K562 (cell line): ENCODE measurements around the gene GNPAT. TPM values are rescaled to one million over a fixed set of nuclear protein-coding genes. Genes with fewer than 3 reads are reported as not detected.
A peak's percentile ranks its signal among the peaks of the same experiment; 100 is the strongest.

Source experiments
- ARID3A ChIP-seq: IDR thresholded peaks from 2 replicates; pipeline ENCODE4 v1.6.1; 2012; ENCODE audit warnings: low read depth, low read length, improper control_type of control experiment, borderline replicate concordance
- ASH1L ChIP-seq: fragments of 450-650 bp; IDR thresholded peaks from 2 replicates; pipeline ENCODE4 v1.6.1; 2018; ENCODE audit warnings: borderline replicate concordance, mild to moderate bottlenecking, low read depth; ENCODE audit not compliant: partially characterized antibody
- BRD4 ChIP-seq: fragments of 200-600 bp; sonication (generic); IDR thresholded peaks from 2 replicates; pipeline ENCODE4 v1.6.1; 2017; ENCODE audit warnings: inconsistent platforms
- CCNT2 ChIP-seq: IDR thresholded peaks from 2 replicates; pipeline ENCODE4 v1.6.1; 2011; ENCODE audit warnings: borderline replicate concordance, low read depth, mild to moderate bottlenecking, moderate library complexity, mixed read lengths, low read length; ENCODE audit not compliant: insufficient read length; ENCODE audit errors: extremely low read depth
- DACH1 ChIP-seq: fragments of 450-650 bp; IDR thresholded peaks from 2 replicates; pipeline ENCODE4 v1.6.1; 2018; ENCODE audit not compliant: partially characterized antibody
- DDX20 ChIP-seq: fragments of 450-650 bp; IDR thresholded peaks from 2 replicates; pipeline ENCODE4 v1.6.1; 2016; ENCODE audit warnings: missing genetic modification characterization, low read depth, mild to moderate bottlenecking, missing compliant biosample characterization, moderate library complexity
- ELK3 ChIP-seq: fragments of 450-650 bp; formaldehyde crosslinking; IDR thresholded peaks from 2 replicates; pipeline ENCODE4 v1.4.0; 2020; ENCODE audit warnings: mild to moderate bottlenecking
- FUS ChIP-seq: fragments of 200-400 bp; formaldehyde crosslinking; optimal IDR thresholded peaks from 2 replicates; pipeline ENCODE3; 2017; ENCODE audit warnings: low read depth, low read length
- GATAD2B ChIP-seq: fragments of 450-650 bp; IDR thresholded peaks from 2 replicates; pipeline ENCODE4 v1.6.1; 2017; ENCODE audit warnings: mild to moderate bottlenecking, borderline replicate concordance
- MXD1 ChIP-seq: fragments of 250-450 bp; sonication (Bioruptor Pico); IDR thresholded peaks from 2 replicates; pipeline ENCODE4 v1.8.0; 2021; ENCODE audit warnings: borderline replicate concordance, mild to moderate bottlenecking, moderate library complexity; ENCODE audit not compliant: poor library complexity, severe bottlenecking
- TFAP4 ChIP-seq: sonication (generic); formaldehyde crosslinking; IDR thresholded peaks from 2 replicates; pipeline ENCODE4 v1.8.0; 2022; ENCODE audit warnings: missing genetic modification reagents, mild to moderate bottlenecking, moderate library complexity, borderline replicate concordance
- ZNF318 ChIP-seq, 2 experiments: fragments of 450-650 bp; IDR thresholded peaks; 2 replicates each; pipeline ENCODE4 v1.6.1; 2016; ENCODE audit warnings: mild to moderate bottlenecking in 2 of 2, borderline replicate concordance in 1 of 2, low read depth in 1 of 2, moderate library complexity in 1 of 2
- polyA plus RNA-seq, 8 experiments: library from polyadenylated mRNA; depleted of rRNA in 4 of 8; stranded (reverse) in 5 of 8; unstranded in 3 of 8; fragments of >200 nt; fragmentation: Nextera tagmentation in 2 of 8; fragmentation: Illumina TruSeq in 1 of 8; extraction: Ambion mirVana in 2 of 8; extraction: Trizol in 1 of 8; gene quantifications; 2 replicates each; pipeline versions ENCODE4 v1.2.1 to v1.2.3, GENCODE V29; 2011 to 2014; ENCODE audit warnings: inconsistent platforms in 1 of 8, missing spikeins in 1 of 8
- total RNA-seq, 7 experiments: library from RNA; depleted of rRNA in 6 of 7; stranded (reverse); fragments of >200 nt in 6 of 7; fragmentation: Illumina TruSeq in 2 of 7; extraction: Trizol in 2 of 7; gene quantifications; 2 replicates each; pipeline versions ENCODE4 v1.2.1 to v1.2.3, GENCODE V29; 2011 to 2021; ENCODE audit warnings: low replicate concordance in 1 of 7

GNPAT gene
- total and polyA plus RNA-seq, 9 of the 15 experiments (the other 6 are each of a cell fraction or from before 2014, with no cell fraction given): 32.1 to 68.8 (median 50.7) TPM

- TF ChIP-seq CCNT2 (peak; percentile 81), DDX20 (tag) (no peak), ASH1L (peak; percentile 68), TFAP4 (peak; percentile 84; the same call in 1 of the 2 replicates), MXD1 (peak; percentile 32), ARID3A (no peak), BRD4 (peak; percentile 69), ELK3 (CRISPR knock-in tag) (no peak), FUS (no peak), DACH1 (no peak), ZNF318 (IDR thresholded peaks at IDR 0.05; ENCODE audit: borderline replicate concordance in 1 of 2, low read depth in 1 of 2) (no peak), GATAD2B (no peak; the same call in 1 of the 2 replicates)
These were observed at the start of gene GNPAT (continued) for GRCh38 chr1:231240883-231241735.
